ENCODE measurements around the gene NTRK3. TPM values are rescaled to one million over a fixed set of nuclear protein-coding genes. Genes with fewer than 3 reads are reported as not detected.
"Not testable (repeated sequence)": the region's sequence is repeated elsewhere in the genome, so short reads cannot be mapped to it uniquely, and the experiment has no call there.

The NTRK3 gene
- total RNA-seq, 1 experiment from 2014 or later: not detected

DNA sequence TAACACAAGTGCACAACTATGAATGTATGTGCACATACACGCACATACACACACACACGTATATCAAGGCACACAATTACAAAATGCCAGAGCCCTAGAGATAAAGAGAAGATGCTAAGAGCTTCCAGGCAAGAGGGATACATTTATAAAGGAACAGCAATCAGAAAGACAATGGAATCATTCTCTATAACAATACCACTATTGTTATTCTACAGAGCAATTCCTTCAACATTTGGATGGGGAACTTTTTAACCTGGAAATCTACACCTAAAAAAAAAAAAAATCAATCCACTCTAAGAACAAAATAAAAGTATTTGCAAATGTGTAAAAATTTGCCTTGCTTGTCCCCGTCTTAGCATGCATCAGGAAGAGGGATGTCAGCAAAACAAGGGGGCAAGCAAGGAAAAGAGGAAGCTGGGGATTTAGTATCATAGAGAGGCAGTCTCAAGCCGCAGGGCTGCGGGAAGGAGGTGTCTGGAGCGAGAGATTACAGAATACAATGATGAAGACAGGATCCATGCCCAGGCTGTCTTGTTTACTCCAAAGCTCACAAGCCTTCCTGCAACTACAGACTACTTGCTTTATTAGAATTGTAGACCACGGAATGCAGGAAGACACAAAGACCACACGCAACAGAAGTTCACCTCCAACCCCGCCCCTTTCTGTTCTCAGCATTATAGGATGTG is 220.2 kb downstream of the NTRK3 start:
- ChIA-PET POLR2A (no interaction called here), CTCF (no interaction called here)
- Histone ChIP-seq H3K4me3 (ENCODE audit: low read depth, low read length) (no peak overlapping the region), H3K36me3 (ENCODE audit: control insufficient read depth, insufficient read depth, low read length) (no peaks in the 10 kb centered on the region), H3K9me3 (no peaks in the 10 kb centered on the region), H3K4me1 (no peaks in the 10 kb centered on the region), H3K27me3 (replicated peaks; ENCODE audit: control insufficient read depth, insufficient read depth, low read length) (no peaks in the 10 kb centered on the region)
- H3K9me3 Mint-ChIP-seq (ENCODE audit: unreplicated experiment): no peaks in the 10 kb centered on the region
- no peaks in the 10 kb centered on the region for H3K36me3 Mint-ChIP-seq (ENCODE audit: insufficient read depth, unreplicated experiment)
- no peak for TF ChIP-seq CTCF (IDR thresholded peaks at IDR 0.05; ENCODE audit: insufficient read depth in 1 of 2, low read depth in 1 of 2, low read length in 1 of 2, severe bottlenecking in 1 of 2, unreplicated experiment in 1 of 2)
- BruUV-seq (replicated peaks): no TSS peak
- no peak overlapping the region for H3K4me3 Mint-ChIP-seq (ENCODE audit: unreplicated experiment)
- H3K27me3 Mint-ChIP-seq (ENCODE audit: insufficient read depth, unreplicated experiment): peaks cover 26% of the 10 kb centered on the region
- intact Hi-C loops (cut with micrococcal nuclease; ENCODE audit: unreplicated experiment): no loop called here
- H3K27ac Mint-ChIP-seq (ENCODE audit: unreplicated experiment): no peak overlapping the region
- H3K4me1 Mint-ChIP-seq (ENCODE audit: low read depth, unreplicated experiment): no peaks in the 10 kb centered on the region
- DNase-seq: no peak

GRCh38 chr15:88035381-88035780 is 221.2 kb downstream of the NTRK3 start:
- ChIA-PET CTCF (no interaction called here), POLR2A (no interaction called here)
- Mint-ChIP-seq H3K27me3 (ENCODE audit: insufficient read depth, unreplicated experiment) (peaks cover 26% of the 10 kb centered on the region), H3K4me3 (ENCODE audit: unreplicated experiment) (no peak overlapping the region), H3K36me3 (ENCODE audit: insufficient read depth, unreplicated experiment) (no peaks in the 10 kb centered on the region), H3K9me3 (ENCODE audit: unreplicated experiment) (no peaks in the 10 kb centered on the region), H3K27ac (ENCODE audit: unreplicated experiment) (no peak overlapping the region), H3K4me1 (ENCODE audit: low read depth, unreplicated experiment) (no peaks in the 10 kb centered on the region)
- H3K4me3 ChIP-seq (ENCODE audit: low read depth, low read length): no peak overlapping the region
- no peaks in the 10 kb centered on the region for H3K36me3 ChIP-seq (ENCODE audit: control insufficient read depth, insufficient read depth, low read length)
- intact Hi-C loops (cut with micrococcal nuclease; ENCODE audit: unreplicated experiment): no loop called here
- no peaks in the 10 kb centered on the region for H3K27me3 ChIP-seq (replicated peaks; ENCODE audit: control insufficient read depth, insufficient read depth, low read length)
- no peaks in the 10 kb centered on the region for H3K4me1 ChIP-seq
- no peaks in the 10 kb centered on the region for H3K9me3 ChIP-seq
- DNase-seq: no peak
- no TSS peak for BruUV-seq (replicated peaks)
- no peak for TF ChIP-seq CTCF (IDR thresholded peaks at IDR 0.05; ENCODE audit: insufficient read depth in 1 of 2, low read depth in 1 of 2, low read length in 1 of 2, severe bottlenecking in 1 of 2, unreplicated experiment in 1 of 2)

DNA sequence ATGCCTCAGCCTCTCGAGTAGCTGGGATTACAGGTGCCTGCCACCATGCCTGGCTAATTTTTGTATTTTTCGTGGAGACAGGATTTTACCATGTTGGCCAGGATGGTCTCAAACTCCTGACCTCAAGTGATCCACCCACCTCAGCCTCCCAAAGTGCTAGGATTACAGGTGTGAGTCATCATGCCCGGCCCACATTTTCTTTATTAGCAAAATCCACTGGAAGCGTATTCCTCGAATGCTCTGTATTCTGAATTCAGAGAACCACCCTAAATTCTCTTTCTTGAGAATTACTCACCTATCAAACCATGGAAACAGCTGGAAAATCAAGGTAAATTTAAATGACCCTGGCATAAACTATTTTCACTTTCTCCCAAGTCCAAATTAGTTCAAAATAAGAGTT is 223.1 kb downstream of the NTRK3 start:
- H3K9me3 Mint-ChIP-seq (ENCODE audit: unreplicated experiment); BruUV-seq (replicated peaks); CTCF ChIA-PET; H3K36me3 Mint-ChIP-seq (ENCODE audit: insufficient read depth, unreplicated experiment); H3K4me3 Mint-ChIP-seq (ENCODE audit: unreplicated experiment); intact Hi-C loops (cut with micrococcal nuclease; ENCODE audit: unreplicated experiment); H3K4me1 ChIP-seq; H3K27me3 ChIP-seq (replicated peaks; ENCODE audit: control insufficient read depth, insufficient read depth, low read length); H3K4me1 Mint-ChIP-seq (ENCODE audit: low read depth, unreplicated experiment); H3K27ac Mint-ChIP-seq (ENCODE audit: unreplicated experiment); H3K9me3 ChIP-seq; DNase-seq; H3K36me3 ChIP-seq (ENCODE audit: control insufficient read depth, insufficient read depth, low read length); H3K4me3 ChIP-seq (ENCODE audit: low read depth, low read length); POLR2A ChIA-PET: not testable (repeated sequence)
- H3K27me3 Mint-ChIP-seq (ENCODE audit: insufficient read depth, unreplicated experiment): peaks cover 23% of the 10 kb centered on the region

- TF ChIP-seq CTCF (IDR thresholded peaks at IDR 0.05; ENCODE audit: insufficient read depth in 1 of 2, low read depth in 1 of 2, low read length in 1 of 2, severe bottlenecking in 1 of 2, unreplicated experiment in 1 of 2): no peak
- Histone ChIP-seq H3K4me1 (no peaks in the 10 kb centered on the region), H3K27me3 (replicated peaks; ENCODE audit: control insufficient read depth, insufficient read depth, low read length) (no peaks in the 10 kb centered on the region), H3K36me3 (ENCODE audit: control insufficient read depth, insufficient read depth, low read length) (no peaks in the 10 kb centered on the region), H3K4me3 (ENCODE audit: low read depth, low read length) (no peak overlapping the region), H3K9me3 (no peaks in the 10 kb centered on the region)
- H3K9me3 Mint-ChIP-seq (ENCODE audit: unreplicated experiment): peaks cover 4% of the 10 kb centered on the region
- no peaks in the 10 kb centered on the region for H3K36me3 Mint-ChIP-seq (ENCODE audit: insufficient read depth, unreplicated experiment)
- no peaks in the 10 kb centered on the region for H3K4me1 Mint-ChIP-seq (ENCODE audit: low read depth, unreplicated experiment)
- intact Hi-C loops (cut with micrococcal nuclease; ENCODE audit: unreplicated experiment): no loop called here
- no peak for DNase-seq
- no peak overlapping the region for H3K27ac Mint-ChIP-seq (ENCODE audit: unreplicated experiment)
- CTCF ChIA-PET: no interaction called here
- BruUV-seq (replicated peaks): no TSS peak
- POLR2A ChIA-PET: no interaction called here
- peaks cover 28% of the 10 kb centered on the region for H3K27me3 Mint-ChIP-seq (ENCODE audit: insufficient read depth, unreplicated experiment)
- H3K4me3 Mint-ChIP-seq (ENCODE audit: unreplicated experiment): no peak overlapping the region
Measured at GRCh38 chr15:88032787-88033186, 223.8 kb downstream of the NTRK3 start.

All from Caco-2 (cell line).